Heart right ventricle (tissue), 16 donors: ENCODE results near the gene SLC26A11. TPM values are rescaled to one million over a fixed set of nuclear protein-coding genes. Genes with fewer than 3 reads are reported as not detected.
A peak's percentile ranks its signal among the peaks of the same experiment; 100 is the strongest.

Source experiments
- ATAC-seq, 8 donors: fragments of 200-7000 bp; cut with Tn5 transposase; one replicate each; pipeline ENCODE4 v1.9.1; 2020; ENCODE audit warnings: mild to moderate bottlenecking in 8 of 8, moderate library complexity in 8 of 8, moderate number of reproducible peaks in 1 of 8
- DNase-seq, 2 donors: peaks; one replicate each; pipeline ENCODE4 v3.0.0-alpha.2; 2020
- H3K27ac ChIP-seq, 10 donors: fragments of 200-600 bp; sonication (generic) in 2 of 10; one replicate each; pipeline versions ENCODE4 v1.5.0 to v1.8.0; 2020 to 2022; ENCODE audit warnings: mild to moderate bottlenecking in 3 of 10
- H3K27me3 ChIP-seq, 7 donors: fragments of 200-600 bp; one replicate each; pipeline ENCODE4 v1.8.0; 2021 to 2022; ENCODE audit warnings: mild to moderate bottlenecking in 2 of 7
- H3K36me3 ChIP-seq, 9 donors: fragments of 200-600 bp; sonication (generic) in 1 of 9; one replicate each; pipeline versions ENCODE4 v1.5.0 to v1.8.0; 2020 to 2022; ENCODE audit warnings: mild to moderate bottlenecking in 2 of 9
- H3K4me1 ChIP-seq, 9 donors: fragments of 200-600 bp; sonication (generic) in 1 of 9; one replicate each; pipeline versions ENCODE4 v1.5.0 to v1.8.0; 2020 to 2022; ENCODE audit warnings: mild to moderate bottlenecking in 4 of 9
- H3K4me3 ChIP-seq, 10 donors: fragments of 200-600 bp; sonication (generic) in 2 of 10; one replicate each; pipeline versions ENCODE4 v1.5.0 to v1.8.0; 2020 to 2022; ENCODE audit warnings: mild to moderate bottlenecking in 7 of 10, moderate library complexity in 2 of 10
- H3K9me3 ChIP-seq, 11 donors: fragments of 200-600 bp in 10 of 11; sonication (generic) in 2 of 11; one replicate each; pipeline versions ENCODE4 v1.5.0 to v1.8.0; 2013 to 2022; ENCODE audit warnings: mild to moderate bottlenecking in 2 of 11, control low read depth in 1 of 11, moderate library complexity in 1 of 11
- WGBS, 2 donors: extraction: QIAGEN DNeasy Blood & Tissue Kit; methylation state at CpG; one replicate each; pipeline ENCODE4 v1.1.7; 2013; ENCODE audit warnings: inconsistent platforms in 1 of 2; 5-methylcytosine and 5-hydroxymethylcytosine counted together
- intact Hi-C, 10 donors: fragments of 100-400 bp; cut with DNase I; formaldehyde crosslinking; loops; one replicate each; pipeline versions ENCODE4 v1.11.1 to v1.14.2; 2022
- polyA plus RNA-seq, 2 donors: library from polyadenylated mRNA; stranded (reverse); fragments of 200-250 nt; gene quantifications; one replicate each; pipeline ENCODE4 v1.2.3, GENCODE V29; 2013
- total RNA-seq, 10 donors: library from RNA; stranded (reverse); fragmentation: NEBNext Ultra II Directional in 3 of 10; extraction: Animal tissue kit (Norgen Biotek cat#: 25700) in 3 of 10; gene quantifications; one replicate each; pipeline versions ENCODE4 v1.2.1 to v1.2.4, GENCODE V29; 2021 to 2023
- TF ChIP-seq, protein P1 (sequence below), 9 donors: fragments of 200-600 bp; sonication (generic) in 2 of 9; IDR thresholded peaks; one replicate each; pipeline versions ENCODE4 v1.5.0 to v1.8.0; 2021 to 2022; ENCODE audit warnings: antibody characterized with exemption in 9 of 9, mild to moderate bottlenecking in 5 of 9, moderate library complexity in 1 of 9
- donor health status: Arrhythmogenic right ventricular cardiomyopathy.
- donor health status: ischemic (EF 13 %, LVEDD 7.1; RV severe dilation, severe dysfunction).
- donor health status: healthy with polysubstance abuse.
- donor health status: DM: no; HTN: yes; CAD: no.
- donor health status: DM: no; HTN: no; CAD: no.
- donor health status: ischemic (EF 25% LVEDD 6.9; RV normal size, moderate dysfunction).
- donor health status: ischemic (EF 25% LVEDD 5.7; RV mildly dilated, moderate dysfunction).
- donor health status: healthy.
- donor health status: DM: yes; HTN: yes; CAD: no.
- donor health status: Ischemic cardiomyopathy.
- donor health status: ischemic (EF 35%, LVEDD 5.7; RV mildly dilated, moderate dysfunction).
- donor health status: nonischemic (EF 11% LVEDD 7.7; RV severe dilation, severe dysfunction).
- donor health status: DM: yes; HTN: yes; CAD: no.
- donor health status: PGD.
- donor health status: ischemic (EF 29% LVEDD 5.4; RV normal size, mild dysfunction).
- donor health status: nonischemic (EF 23%, LVEDD 6.1; RV moderate dilation, normal function).

The SLC26A11 gene
- total and polyA plus RNA-seq, 12 donors: 3.0 to 8.6 (median 5.1) TPM

DNA sequence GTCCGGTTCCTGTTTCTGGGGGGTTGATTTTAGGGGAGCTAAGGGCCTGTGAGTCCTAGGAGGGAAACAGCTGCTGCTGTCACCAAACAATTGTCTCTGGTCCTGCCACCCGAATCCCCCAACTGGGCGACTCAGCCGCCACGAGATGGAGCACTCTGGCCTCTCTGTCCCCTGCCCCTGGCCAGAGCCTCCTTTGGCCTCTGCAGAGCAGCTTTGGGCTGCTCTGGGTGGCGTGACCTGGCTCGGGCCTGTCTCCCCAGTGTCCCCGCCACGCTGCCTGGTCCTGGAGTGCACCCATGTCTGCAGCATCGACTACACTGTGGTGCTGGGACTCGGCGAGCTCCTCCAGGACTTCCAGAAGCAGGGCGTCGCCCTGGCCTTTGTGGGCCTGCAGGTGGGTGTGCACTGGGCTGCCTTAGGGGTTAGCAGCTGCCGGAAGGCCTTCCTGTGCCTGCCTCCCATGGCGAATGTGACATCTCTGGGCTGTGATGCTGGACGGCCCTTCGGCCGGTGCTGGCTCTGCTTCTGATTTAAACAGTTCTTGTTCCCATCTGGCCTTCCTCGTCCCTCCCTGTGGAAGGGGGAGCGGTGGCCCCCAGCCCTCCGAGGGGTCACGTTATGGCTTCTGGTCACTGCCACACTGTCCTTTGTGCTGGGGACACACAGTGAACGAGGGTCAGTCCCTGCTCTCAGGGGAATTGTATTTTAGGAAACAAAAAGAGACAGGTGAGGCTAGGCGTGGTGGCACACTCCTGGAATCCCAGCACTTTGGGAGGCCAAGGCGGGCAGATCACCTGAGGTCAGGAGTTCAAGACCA is 28.9 kb downstream of the SLC26A11 start:
- H3K4me3 ChIP-seq: no peak overlapping the region
- TF ChIP-seq, protein P1, sequence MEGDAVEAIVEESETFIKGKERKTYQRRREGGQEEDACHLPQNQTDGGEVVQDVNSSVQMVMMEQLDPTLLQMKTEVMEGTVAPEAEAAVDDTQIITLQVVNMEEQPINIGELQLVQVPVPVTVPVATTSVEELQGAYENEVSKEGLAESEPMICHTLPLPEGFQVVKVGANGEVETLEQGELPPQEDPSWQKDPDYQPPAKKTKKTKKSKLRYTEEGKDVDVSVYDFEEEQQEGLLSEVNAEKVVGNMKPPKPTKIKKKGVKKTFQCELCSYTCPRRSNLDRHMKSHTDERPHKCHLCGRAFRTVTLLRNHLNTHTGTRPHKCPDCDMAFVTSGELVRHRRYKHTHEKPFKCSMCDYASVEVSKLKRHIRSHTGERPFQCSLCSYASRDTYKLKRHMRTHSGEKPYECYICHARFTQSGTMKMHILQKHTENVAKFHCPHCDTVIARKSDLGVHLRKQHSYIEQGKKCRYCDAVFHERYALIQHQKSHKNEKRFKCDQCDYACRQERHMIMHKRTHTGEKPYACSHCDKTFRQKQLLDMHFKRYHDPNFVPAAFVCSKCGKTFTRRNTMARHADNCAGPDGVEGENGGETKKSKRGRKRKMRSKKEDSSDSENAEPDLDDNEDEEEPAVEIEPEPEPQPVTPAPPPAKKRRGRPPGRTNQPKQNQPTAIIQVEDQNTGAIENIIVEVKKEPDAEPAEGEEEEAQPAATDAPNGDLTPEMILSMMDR (IDR thresholded peaks at IDR 0.05): no peak
- peaks cover 0 to 95% (median 7%) of the 10 kb centered on the region in 9 donors for H3K36me3 ChIP-seq
- WGBS, 2 donors: 92 to 93% methylated on average over 26 of the region's 26 CpGs
- no peak overlapping the region for H3K27ac ChIP-seq
- DNase-seq (no peak), ATAC-seq (no peak)
- intact Hi-C loops: no loop called here
- no peaks in the 10 kb centered on the region for H3K27me3 ChIP-seq
- no peaks in the 10 kb centered on the region for H3K9me3 ChIP-seq
- H3K4me1 ChIP-seq: peaks cover 0 to 11% (median 0%) of the 10 kb centered on the region in 9 donors

DNA sequence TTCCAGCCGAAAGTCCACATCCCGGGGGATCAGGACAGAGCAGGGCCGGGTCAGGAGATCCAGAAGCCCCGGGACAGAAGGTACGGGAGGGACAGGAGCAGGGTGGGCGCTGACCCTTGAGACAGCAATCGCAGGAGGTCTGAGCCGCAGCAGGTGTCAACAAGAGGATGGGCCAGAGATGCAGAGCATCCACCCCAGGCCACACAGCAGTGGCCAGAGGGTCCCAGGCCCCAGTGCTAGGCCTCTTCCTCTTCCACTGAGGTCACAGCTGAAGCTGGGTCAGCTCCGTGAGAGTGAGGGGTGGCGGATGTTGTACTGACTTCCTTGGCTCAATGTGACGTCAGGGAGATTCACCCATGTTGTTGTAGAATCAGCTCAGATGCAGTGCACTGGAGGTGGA is 31.7 kb downstream of the SLC26A11 start:
- Histone ChIP-seq H3K4me1 (peaks cover 0 to 32% (median 0%) of the 10 kb centered on the region in 9 donors), H3K27me3 (no peaks in the 10 kb centered on the region), H3K9me3 (no peaks in the 10 kb centered on the region), H3K36me3 (peaks cover 0 to 68% (median 0%) of the 10 kb centered on the region in 9 donors), H3K4me3 (no peak overlapping the region), H3K27ac (no peak overlapping the region)
- DNase-seq (no peak), ATAC-seq (no peak)
- TF ChIP-seq, protein P1 (IDR thresholded peaks at IDR 0.05): no peak
- intact Hi-C loops: loop anchor here in 1 of 10 donors (10.0 kb wide), 1 partner anchor 107 kb away; the partner anchor contains the start of gene EIF4A3
- 93% methylated on average over 11 of the region's 11 CpGs for WGBS, 2 donors

DNA sequence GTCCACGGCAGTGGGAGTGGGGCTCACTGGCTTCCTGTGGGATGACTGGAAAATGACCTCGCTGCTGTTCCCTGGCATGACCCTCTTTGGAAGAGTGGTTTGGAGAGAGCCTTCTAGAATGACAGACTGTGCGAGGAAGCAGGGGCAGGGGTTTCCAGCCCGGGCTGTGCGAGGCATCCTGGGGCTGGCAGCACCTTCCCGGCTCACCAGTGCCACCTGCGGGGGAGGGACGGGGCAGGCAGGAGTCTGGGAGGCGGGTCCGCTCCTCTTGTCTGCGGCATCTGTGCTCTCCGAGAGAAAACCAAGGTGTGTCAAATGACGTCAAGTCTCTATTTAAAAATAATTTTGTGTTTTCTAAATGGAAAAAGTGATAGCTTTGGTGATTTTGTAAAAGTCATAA is 32.6 kb downstream of the SLC26A11 start:
- intact Hi-C loops: loop anchor here in 1 of 10 donors (10.0 kb wide), 1 partner anchor 108 kb away; the partner anchor contains the start of gene EIF4A3
- peaks cover 0 to 61% (median 0%) of the 10 kb centered on the region in 9 donors for H3K36me3 ChIP-seq

More for the DNA sequence above, 32.6 kb downstream of the SLC26A11 start:
- peak in 1 of 2 donors; percentile 52 for DNase-seq
- 63 to 64% methylated on average over 13 of the region's 13 CpGs for WGBS, 2 donors
- Histone ChIP-seq H3K27me3 (no peaks in the 10 kb centered on the region), H3K4me3 (no peak overlapping the region), H3K27ac (peak overlapping the region in 1 of 10 donors; percentile 5), H3K4me1 (peaks cover 0 to 32% (median 0%) of the 10 kb centered on the region in 9 donors), H3K9me3 (no peaks in the 10 kb centered on the region)
- TF ChIP-seq, protein P1 (IDR thresholded peaks at IDR 0.05): peak in 8 of 9 donors; percentile 7 to 57 (median 43)
- ATAC-seq: peak in 5 of 8 donors; percentile 43 to 66 (median 54)
